HG03039 (cell line): ENCODE results near the gene SGMS1.

Experiments
- ATAC-seq: cut with Tn5 transposase; IDR thresholded peaks from one replicate; pipeline ENCODE4 v1.9.1; 2021; ENCODE audit warnings: mild to moderate bottlenecking, moderate library complexity; ENCODE audit not compliant: unreplicated experiment

The SGMS1 gene

GRCh38 chr10:50324046-50324445 lies 299.7 kb downstream of the SGMS1 start:
- no peak for ATAC-seq

GRCh38 chr10:50322077-50322476 lies 301.7 kb downstream of the SGMS1 start:
- ATAC-seq, result no peak

DNA sequence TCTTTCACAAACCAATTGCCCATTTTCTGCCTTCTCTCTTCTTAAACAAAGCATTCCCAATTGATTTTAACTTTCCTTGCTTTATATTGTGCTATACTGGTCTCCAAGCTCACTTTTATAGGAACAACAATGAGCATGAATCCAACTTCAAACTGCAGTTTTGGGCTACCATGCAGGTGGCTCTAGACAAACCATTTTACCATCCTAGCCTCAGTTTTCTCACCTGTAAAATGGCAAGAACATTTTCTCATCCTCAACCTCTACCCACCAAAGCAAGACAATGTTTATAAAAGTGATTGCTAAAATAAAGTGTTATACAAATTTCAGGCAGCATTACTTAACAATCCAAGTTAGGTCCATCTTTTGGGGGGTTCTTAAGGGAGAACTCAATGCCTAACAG lies 305.6 kb downstream of the SGMS1 start:
- ATAC-seq, result no peak

GRCh38 chr10:50316695-50317648 lies 306.8 kb downstream of the SGMS1 start:
- no peak for ATAC-seq

DNA sequence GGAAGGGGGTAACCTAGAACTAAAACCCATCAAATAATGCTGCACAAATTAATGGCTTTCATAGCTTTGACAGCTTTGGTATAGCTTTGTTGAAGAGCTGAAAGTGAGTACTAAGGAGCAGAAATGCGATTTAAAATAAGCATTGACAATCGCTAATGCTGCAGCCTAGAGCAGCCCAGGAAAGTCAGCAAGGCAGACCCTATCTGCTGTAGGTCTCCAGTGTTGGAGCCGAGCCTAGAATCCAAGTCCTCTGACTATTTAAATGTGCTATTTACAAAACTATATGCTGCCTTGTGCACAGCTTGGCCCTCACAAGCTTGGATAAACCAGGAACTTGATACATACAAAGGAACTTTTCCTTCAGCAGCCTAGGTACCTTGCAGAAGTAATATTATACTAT lies 307.6 kb downstream of the SGMS1 start:
- no peak for ATAC-seq

DNA sequence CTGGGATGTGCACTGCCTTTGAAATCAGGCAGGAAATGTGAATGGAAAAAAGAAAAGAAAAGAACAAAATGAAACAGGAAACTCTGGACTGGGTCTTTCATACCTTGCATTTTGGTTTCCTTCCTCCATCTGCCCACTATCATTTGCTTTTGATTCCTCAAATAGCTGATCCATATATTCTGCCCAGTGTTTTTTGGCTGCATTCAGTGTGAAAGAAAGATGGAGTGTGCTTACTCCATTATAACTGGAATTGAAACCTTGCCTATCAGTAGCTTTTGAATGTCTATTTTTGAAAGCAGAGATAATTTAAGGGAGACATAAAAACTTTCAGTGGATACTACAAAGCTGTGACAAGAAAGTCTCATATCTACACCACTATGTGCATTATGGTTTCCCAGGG lies 308.3 kb downstream of the SGMS1 start:
- no peak for ATAC-seq

GRCh38 chr10:50314169-50315071 lies 309.3 kb downstream of the SGMS1 start:
- ATAC-seq, result no peak

- ATAC-seq, result no peak
These were observed 311.0 kb downstream of the SGMS1 start for GRCh38 chr10:50312464-50313437.

- peak; percentile 79 for ATAC-seq
These were observed 313.1 kb downstream of the SGMS1 start for GRCh38 chr10:50310560-50311174.

GRCh38 chr10:50309342-50309741 lies 314.4 kb downstream of the SGMS1 start:
- ATAC-seq, result no peak

DNA sequence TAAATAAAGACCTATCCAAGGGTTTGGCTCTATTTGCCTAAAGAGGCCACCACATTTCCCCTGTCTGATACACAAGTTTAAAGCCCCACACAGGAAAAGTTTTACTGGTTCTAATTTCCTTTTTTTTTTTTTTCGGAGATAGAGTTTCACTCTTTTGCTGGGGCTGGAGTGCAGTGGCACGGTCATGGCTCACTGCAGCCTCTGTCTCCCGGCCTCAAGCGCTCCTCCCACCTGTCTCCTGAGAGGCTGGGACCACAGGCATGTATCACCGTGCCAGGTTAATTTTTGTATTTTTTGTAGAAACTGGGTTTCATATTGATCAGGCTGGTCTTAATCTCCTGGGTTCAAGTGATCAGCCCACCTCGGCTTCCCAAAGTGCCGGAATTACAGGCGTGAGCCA lies 319.1 kb downstream of the SGMS1 start:
- no peak for ATAC-seq

GRCh38 chr10:50299948-50300669 lies 323.6 kb downstream of the SGMS1 start:
- no peak for ATAC-seq

DNA sequence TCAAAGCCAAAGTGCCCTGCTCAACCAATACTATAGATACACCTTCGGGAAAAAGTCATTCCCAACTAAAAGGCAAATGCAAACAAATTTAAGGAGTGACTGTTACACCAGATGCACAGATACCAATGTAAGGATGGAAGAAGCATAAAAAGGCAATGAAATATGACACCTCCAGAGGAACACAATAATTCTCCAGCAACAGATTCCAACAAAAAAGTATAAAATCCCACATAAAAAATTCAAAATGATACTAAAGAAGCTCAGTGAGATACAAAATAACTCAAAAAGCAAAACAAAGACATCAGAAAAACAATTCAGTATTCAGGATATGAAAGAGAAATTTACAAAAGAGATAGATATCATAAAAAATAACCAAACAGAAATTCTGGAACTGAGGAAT lies 328.4 kb downstream of the SGMS1 start:
- no peak for ATAC-seq

GRCh38 chr10:50294582-50294981 lies 329.2 kb downstream of the SGMS1 start:
- ATAC-seq, result no peak

DNA sequence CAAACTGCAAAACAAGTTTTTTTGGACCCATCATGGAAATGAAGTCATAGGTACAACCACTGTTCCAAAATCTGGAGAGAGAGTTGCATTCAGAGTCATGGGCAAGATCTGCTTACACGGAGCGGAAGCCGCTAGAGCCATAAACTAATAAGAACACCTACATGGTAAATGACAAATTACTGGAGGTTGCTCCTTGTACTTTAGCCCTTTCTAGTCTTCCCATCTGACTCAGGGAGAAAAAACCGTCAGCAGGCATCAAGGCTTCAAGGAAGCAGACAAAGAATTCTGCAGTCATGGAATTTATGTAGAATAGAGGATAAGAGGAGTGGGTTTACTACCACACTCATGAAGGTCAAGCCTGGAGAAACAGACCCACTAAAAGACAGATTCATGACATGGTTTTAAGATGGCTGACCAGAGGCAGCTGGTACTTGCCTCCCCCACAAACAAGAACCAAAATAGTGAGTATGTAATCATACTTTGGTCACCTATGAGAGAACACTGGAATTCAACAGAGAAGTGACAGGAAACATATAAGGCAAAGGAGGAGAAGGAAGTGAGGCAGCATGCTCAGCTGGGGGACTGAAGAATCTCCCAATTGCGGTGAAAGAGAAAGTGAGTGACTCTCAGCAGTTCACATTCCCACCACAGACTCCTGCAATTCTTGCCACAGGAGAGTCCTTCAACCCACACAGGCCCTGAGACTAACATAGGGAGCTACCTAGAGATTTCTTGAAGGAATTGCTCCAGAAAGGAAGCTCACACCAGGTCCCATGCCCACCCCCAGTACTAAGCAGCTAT lies 330.0 kb downstream of the SGMS1 start:
- ATAC-seq, result no peak

DNA sequence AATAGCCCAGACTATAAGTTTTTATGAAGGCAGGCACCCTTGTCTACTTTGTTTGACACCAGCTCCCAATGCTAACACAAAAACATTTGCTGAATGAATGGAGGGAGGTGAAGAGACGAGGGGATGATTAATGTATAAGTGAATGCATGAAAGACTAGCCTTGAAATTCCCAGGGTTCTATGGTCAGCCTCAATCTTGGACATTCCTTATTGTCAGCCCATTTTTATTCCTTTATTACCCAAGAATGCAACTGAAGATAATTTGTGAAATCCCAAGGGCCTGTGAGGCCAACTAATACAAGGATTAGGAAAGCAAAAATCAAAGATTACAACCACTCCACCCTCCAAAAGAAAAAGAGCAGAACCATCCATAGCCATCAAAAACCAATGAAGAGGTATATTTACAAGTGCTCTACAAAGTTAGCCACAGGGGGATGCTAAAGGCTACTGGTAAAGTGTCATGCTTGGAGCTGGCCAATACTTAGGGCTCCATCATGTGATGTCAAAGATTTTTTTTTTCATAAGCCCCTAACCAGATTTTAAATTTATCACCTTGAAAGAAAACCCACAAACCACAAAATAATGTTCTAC lies 332.4 kb downstream of the SGMS1 start:
- no peak for ATAC-seq

- ATAC-seq, result no peak
These were observed 334.6 kb downstream of the SGMS1 start for GRCh38 chr10:50289196-50289595.
